Liver (tissue), 9 donors: ENCODE measurements around the gene TMEM200B. TPM values are rescaled to one million over a fixed set of nuclear protein-coding genes. Genes with fewer than 3 reads are reported as not detected.

Experiments used
- DNase-seq: peaks from one replicate; pipeline ENCODE4 v3.0.0-alpha.2; 2017; ENCODE audit warnings: low spot score
- H3K27ac ChIP-seq, 2 donors: one replicate each; pipeline ENCODE4 v1.7.0; 2013; ENCODE audit warnings: inconsistent platforms in 2 of 2, low read length in 2 of 2, control low read depth in 1 of 2, low read depth in 1 of 2, mild to moderate bottlenecking in 1 of 2
- H3K27me3 ChIP-seq, 4 donors: one replicate each; pipeline versions ENCODE4 v1.6.1 to v1.7.0; 2013; ENCODE audit warnings: low read length in 3 of 4, inconsistent platforms in 1 of 4, mild to moderate bottlenecking in 1 of 4, moderate library complexity in 1 of 4; ENCODE audit not compliant: control insufficient read depth in 4 of 4, insufficient read depth in 4 of 4
- H3K36me3 ChIP-seq, 4 donors: one replicate each; pipeline versions ENCODE4 v1.6.1 to v1.7.0; 2013; ENCODE audit warnings: low read length in 3 of 4, mild to moderate bottlenecking in 3 of 4, low read depth in 1 of 4, moderate library complexity in 1 of 4; ENCODE audit not compliant: control insufficient read depth in 4 of 4, insufficient read depth in 3 of 4
- H3K4me1 ChIP-seq, 4 donors: one replicate each; pipeline versions ENCODE4 v1.6.1 to v1.7.0; 2013; ENCODE audit warnings: low read length in 3 of 4, mild to moderate bottlenecking in 3 of 4, moderate library complexity in 1 of 4; ENCODE audit not compliant: control insufficient read depth in 4 of 4, insufficient read depth in 4 of 4
- H3K4me3 ChIP-seq, 3 donors: one replicate each; pipeline versions ENCODE4 v1.6.1 to v1.7.0; 2013; ENCODE audit warnings: low read length in 3 of 3, control low read depth in 1 of 3, low read depth in 1 of 3, mild to moderate bottlenecking in 1 of 3
- H3K9ac ChIP-seq, 2 donors: one replicate each; pipeline ENCODE4 v1.7.0; 2013; ENCODE audit warnings: low read length in 2 of 2, mild to moderate bottlenecking in 2 of 2, moderate library complexity in 2 of 2, control low read depth in 1 of 2, low read depth in 1 of 2
- H3K9me3 ChIP-seq, 4 donors: one replicate each; pipeline versions ENCODE4 v1.6.1 to v1.7.0; 2013; ENCODE audit warnings: low read length in 3 of 4; ENCODE audit not compliant: control insufficient read depth in 4 of 4
- ATF3 ChIP-seq: IDR thresholded peaks from 2 replicates; pipeline ENCODE4 v1.6.1; 2016; ENCODE audit warnings: antibody characterized with exemption
- CTCF ChIP-seq: fragments of 150-350 bp; IDR thresholded peaks from 2 replicates; pipeline ENCODE4 v1.5.1; 2017; ENCODE audit warnings: improper control_type of control experiment, low read depth, low read length; ENCODE audit not compliant: missing input control
- EGR1 ChIP-seq, 2 donors: IDR thresholded peaks; 2 replicates each; pipeline ENCODE4 v1.6.1; 2016 to 2018; ENCODE audit warnings: antibody characterized with exemption in 2 of 2, low read depth in 2 of 2
- FOXA1 ChIP-seq: IDR thresholded peaks from 2 replicates; pipeline ENCODE4 v1.6.1; 2016; ENCODE audit warnings: antibody characterized with exemption
- FOXA2 ChIP-seq: IDR thresholded peaks from 2 replicates; pipeline ENCODE4 v1.6.1; 2016; ENCODE audit warnings: antibody characterized with exemption
- GABPA ChIP-seq, 2 donors: IDR thresholded peaks in 1 of 2; conservative IDR thresholded peaks in 1 of 2; 2 replicates each; pipeline ENCODE4 v1.6.1; 2016; ENCODE audit warnings: antibody characterized with exemption in 2 of 2, mild to moderate bottlenecking in 1 of 2, moderate library complexity in 1 of 2
- HNF4A ChIP-seq, 2 donors: conservative IDR thresholded peaks; 2 replicates each; pipeline ENCODE4 v1.6.1; 2016; ENCODE audit warnings: antibody characterized with exemption in 2 of 2, mild to moderate bottlenecking in 2 of 2
- HNF4G ChIP-seq: IDR thresholded peaks from 2 replicates; pipeline ENCODE4 v1.6.1; 2016; ENCODE audit warnings: antibody characterized with exemption
- JUND ChIP-seq, 2 donors: IDR thresholded peaks; 2 replicates each; pipeline ENCODE4 v1.6.1; 2016; ENCODE audit warnings: antibody characterized with exemption in 2 of 2
- MAX ChIP-seq: IDR thresholded peaks from 2 replicates; pipeline ENCODE4 v1.6.1; 2016; ENCODE audit warnings: antibody characterized with exemption
- NR2F2 ChIP-seq: IDR thresholded peaks from 2 replicates; pipeline ENCODE4 v1.6.1; 2016; ENCODE audit warnings: antibody characterized with exemption
- RAD21 ChIP-seq, 2 donors: IDR thresholded peaks; 2 replicates each; pipeline ENCODE4 v1.6.1; 2016; ENCODE audit warnings: antibody characterized with exemption in 2 of 2, mild to moderate bottlenecking in 2 of 2
- REST ChIP-seq: IDR thresholded peaks from 2 replicates; pipeline ENCODE4 v1.6.1; 2016; ENCODE audit warnings: antibody characterized with exemption, mild to moderate bottlenecking
- RXRA ChIP-seq, 2 donors: IDR thresholded peaks; 2 replicates each; pipeline ENCODE4 v1.6.1; 2017 to 2018; ENCODE audit warnings: antibody characterized with exemption in 2 of 2, mild to moderate bottlenecking in 1 of 2
- SP1 ChIP-seq: IDR thresholded peaks from 2 replicates; pipeline ENCODE4 v1.6.1; 2018; ENCODE audit warnings: antibody characterized with exemption, mild to moderate bottlenecking
- TAF1 ChIP-seq: conservative IDR thresholded peaks from 2 replicates; pipeline ENCODE4 v1.6.1; 2016; ENCODE audit warnings: antibody characterized with exemption, mild to moderate bottlenecking
- YY1 ChIP-seq: IDR thresholded peaks from 2 replicates; pipeline ENCODE4 v1.6.1; 2016; ENCODE audit warnings: antibody characterized with exemption, mild to moderate bottlenecking
- ZBTB33 ChIP-seq: IDR thresholded peaks from 2 replicates; pipeline ENCODE4 v1.6.1; 2016; ENCODE audit warnings: antibody characterized with exemption
- WGBS: extraction: QIAGEN DNeasy Blood & Tissue Kit; methylation state at CpG from one replicate; pipeline ENCODE4 v1.1.7; 2013; 5-methylcytosine and 5-hydroxymethylcytosine counted together
- polyA plus RNA-seq, 2 donors: library from polyadenylated mRNA; stranded (reverse) in 1 of 2; unstranded in 1 of 2; fragments of 200-250 nt in 1 of 2; fragments of >200 nt in 1 of 2; fragmentation: Nextera tagmentation in 1 of 2; extraction: Ambion mirVana in 1 of 2; gene quantifications; one replicate each; pipeline versions ENCODE4 v1.2.1 to v1.2.3, GENCODE V29; 2013 to 2015
- total RNA-seq, 2 donors: library from RNA; depleted of rRNA; stranded (reverse); fragments of >200 nt; gene quantifications; one replicate each; pipeline ENCODE4 v1.2.3, GENCODE V29; 2014
- donor health status: healthy.
- donor health status: healthy.
- donor health status: healthy.
- donor health status: healthy.
- donor health status: healthy.

The TMEM200B gene
- total and polyA plus RNA-seq, 4 donors, result 0.84 to 4.5 (median 1.5) TPM

GRCh38 chr1:29105822-29106221 lies 17.9 kb downstream of the TMEM200B start:
- no peak for DNase-seq
- Histone ChIP-seq H3K4me1 (peaks cover 0 to 3% (median 3%) of the 10 kb centered on the region in 4 donors), H3K27me3 (no peaks in the 10 kb centered on the region), H3K9ac (no peak overlapping the region), H3K9me3 (no peaks in the 10 kb centered on the region), H3K27ac (peak overlapping the region; percentile 70 to 80), H3K4me3 (no peak overlapping the region), H3K36me3 (peaks cover 0 to 16% (median 7%) of the 10 kb centered on the region in 4 donors)
- 56% methylated on average over 6 of the region's 6 CpGs for WGBS
- no peak for TF ChIP-seq TAF1
- peak; percentile 86 to 90 for TF ChIP-seq RXRA (IDR thresholded peaks at IDR 0.05)
- TF ChIP-seq NR2F2, result no peak
- TF ChIP-seq MAX, result peak; percentile 85
- peak; percentile 94 for TF ChIP-seq FOXA1
- TF ChIP-seq SP1, result peak; percentile 83
- TF ChIP-seq REST, result peak; percentile 65
- TF ChIP-seq ZBTB33, result no peak
- TF ChIP-seq FOXA2, result peak; percentile 98
- TF ChIP-seq HNF4A (conservative IDR thresholded peaks at IDR 0.05), result peak; percentile 85 to 91
- TF ChIP-seq HNF4G, result no peak
- TF ChIP-seq YY1, result peak; percentile 61
- TF ChIP-seq JUND (IDR thresholded peaks at IDR 0.05), result peak in 1 of 2 donors; percentile 72
- peak in 1 of 2 donors; percentile 43 for TF ChIP-seq EGR1 (IDR thresholded peaks at IDR 0.05; ENCODE audit: low read depth in 2 of 2)
- peak; percentile 51 to 56 for TF ChIP-seq RAD21 (IDR thresholded peaks at IDR 0.05)
- TF ChIP-seq GABPA (IDR thresholded peaks at IDR 0.05 in 1 of 2, conservative IDR thresholded peaks at IDR 0.05 in 1 of 2), result peak in 1 of 2 donors; percentile 29
- TF ChIP-seq ATF3, result no peak
- no peak for TF ChIP-seq CTCF
